GM18511 (cell line): Measurements from ENCODE around the gene PCDHGC5.

ENCODE experiments used
- ATAC-seq: cut with Tn5 transposase; IDR thresholded peaks from one replicate; pipeline ENCODE4 v1.9.1; 2021; ENCODE audit warnings: mild to moderate bottlenecking, moderate library complexity; ENCODE audit not compliant: unreplicated experiment

PCDHGC5 gene

DNA sequence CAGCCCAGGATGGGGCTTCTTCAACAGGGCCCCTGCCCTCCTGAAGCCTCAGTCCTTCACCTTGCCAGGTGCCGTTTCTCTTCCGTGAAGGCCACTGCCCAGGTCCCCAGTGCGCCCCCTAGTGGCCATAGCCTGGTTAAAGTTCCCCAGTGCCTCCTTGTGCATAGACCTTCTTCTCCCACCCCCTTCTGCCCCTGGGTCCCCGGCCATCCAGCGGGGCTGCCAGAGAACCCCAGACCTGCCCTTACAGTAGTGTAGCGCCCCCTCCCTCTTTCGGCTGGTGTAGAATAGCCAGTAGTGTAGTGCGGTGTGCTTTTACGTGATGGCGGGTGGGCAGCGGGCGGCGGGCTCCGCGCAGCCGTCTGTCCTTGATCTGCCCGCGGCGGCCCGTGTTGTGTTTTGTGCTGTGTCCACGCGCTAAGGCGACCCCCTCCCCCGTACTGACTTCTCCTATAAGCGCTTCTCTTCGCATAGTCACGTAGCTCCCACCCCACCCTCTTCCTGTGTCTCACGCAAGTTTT is 23.6 kb downstream of the PCDHGC5 start:
- no peak for ATAC-seq

DNA sequence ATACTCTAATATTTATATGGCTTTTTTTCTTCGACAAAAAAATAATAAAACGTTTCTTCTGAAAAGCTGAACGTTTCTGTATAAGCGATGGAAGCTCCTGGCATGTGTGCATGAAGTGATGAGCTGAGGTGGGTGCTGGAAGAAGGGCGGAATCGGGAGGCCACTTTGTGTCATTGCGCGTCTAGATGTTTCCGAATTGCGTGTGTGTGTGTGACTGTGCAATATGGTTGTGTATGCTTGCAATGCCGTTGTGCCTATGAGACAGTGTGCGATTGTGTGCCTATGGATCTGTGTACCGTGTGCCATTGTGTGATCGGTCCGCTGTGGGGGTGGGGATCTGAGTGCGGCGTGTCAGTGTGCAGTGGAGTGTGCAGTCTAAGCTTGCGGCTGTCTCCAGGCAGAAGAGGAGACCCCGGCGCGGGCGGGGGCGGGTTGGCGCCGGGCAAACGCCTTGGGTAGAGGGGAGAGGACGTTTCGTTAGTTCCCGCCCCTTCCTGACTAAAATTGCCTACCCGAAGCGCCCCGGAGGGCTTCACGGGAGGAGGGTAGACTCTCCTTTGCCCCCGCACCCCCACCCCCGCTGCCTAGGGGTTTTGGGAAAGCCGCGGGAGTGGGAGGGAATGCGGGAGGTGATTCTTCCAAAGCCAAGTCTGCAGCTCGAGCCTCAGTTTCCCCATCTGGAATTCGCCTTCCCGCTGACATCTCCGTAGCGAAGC is 24.2 kb downstream of the PCDHGC5 start:
- ATAC-seq, result peak; percentile 9

DNA sequence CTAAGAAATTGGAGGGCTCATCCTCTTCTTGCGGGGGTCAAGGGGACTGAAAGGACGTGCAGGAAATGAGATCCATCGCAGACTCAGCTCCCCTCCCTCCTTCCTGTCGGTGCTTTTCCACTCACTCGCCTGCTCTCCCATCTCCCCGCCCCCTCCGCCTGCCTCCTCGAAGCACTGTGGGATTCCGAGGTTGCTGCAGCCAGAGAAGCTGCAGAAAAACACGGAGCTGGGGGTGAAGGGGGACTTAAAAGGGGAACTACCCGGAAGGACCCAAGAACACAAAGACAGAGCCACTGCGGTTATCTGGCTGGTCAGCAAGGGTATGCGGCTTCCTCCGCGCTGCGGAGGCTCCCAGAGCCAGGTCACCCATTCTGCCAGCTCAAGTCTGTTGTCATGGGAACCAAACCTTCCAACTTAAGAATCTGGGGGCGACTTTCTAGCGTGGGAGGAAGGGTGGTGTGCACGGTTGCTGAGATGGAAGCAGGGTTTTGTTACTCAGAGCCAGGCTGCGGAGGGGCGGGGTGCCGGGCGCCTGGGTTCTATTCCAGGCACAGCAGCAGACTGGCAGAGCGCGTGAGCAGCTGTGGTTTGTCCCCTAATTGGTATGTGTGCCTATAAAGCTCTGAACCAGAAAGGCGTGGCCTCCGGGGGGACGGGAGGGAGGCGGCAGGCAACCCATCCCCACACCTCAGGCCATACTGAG is 24.9 kb downstream of the PCDHGC5 start:
- peak; percentile 45 for ATAC-seq

DNA sequence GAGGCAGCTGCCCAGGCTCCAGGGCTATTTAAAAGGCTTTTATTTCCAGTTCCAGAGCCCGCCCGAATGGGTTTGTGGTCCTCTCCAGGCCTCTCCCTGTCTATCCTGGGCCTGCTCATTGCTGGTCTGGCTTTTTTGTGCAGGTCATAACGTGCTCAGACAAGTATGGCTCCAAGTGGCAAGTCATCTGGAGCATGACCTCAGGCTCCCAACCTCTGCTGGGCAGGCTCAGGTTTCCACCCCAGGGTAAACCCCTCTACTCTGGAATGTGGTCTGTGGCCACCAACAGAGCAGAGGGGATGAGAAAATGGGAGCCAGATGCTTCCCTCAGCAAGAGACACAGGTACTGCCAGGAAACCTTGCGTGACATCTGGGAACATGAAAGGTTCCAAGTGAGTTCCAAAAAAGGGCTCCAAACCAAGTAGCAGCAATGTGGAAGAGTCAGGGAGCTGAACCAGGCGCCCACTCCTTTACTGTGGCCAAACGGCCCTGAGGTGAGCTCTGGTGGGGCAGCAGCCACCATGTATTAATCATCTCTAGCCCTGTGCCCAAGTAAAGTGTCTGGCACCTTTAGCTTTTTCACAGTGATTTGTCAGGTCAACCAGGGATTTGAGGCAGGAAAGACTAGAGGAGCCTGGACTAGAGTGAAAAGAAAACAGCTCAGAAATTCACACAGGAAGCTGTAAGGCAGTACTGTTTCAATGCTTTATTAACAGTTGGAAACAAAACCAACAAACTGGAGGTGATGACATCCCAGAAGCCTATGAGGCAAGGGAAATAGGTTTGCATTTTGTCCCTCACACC is 25.7 kb downstream of the PCDHGC5 start:
- peak; percentile 26 for ATAC-seq

DNA sequence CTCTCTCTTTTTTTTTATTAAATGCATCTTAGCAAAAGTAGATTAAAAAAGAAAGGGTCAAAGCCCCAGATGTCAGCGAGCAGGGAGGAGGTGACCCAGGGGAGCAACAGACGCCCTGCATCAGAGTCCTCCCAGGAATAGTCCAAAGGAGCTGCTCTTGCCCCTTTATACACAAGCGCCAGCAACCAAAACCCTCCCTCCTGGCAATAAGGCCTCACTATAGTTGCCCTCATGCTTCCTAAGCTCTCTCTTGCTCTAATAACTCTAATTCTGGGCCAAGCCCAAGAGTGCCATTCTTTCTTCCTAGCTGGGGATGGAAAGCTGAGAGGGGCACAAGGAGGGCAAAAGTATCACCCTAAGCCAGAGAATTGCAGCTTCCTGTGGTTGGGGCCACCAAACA is 26.3 kb downstream of the PCDHGC5 start:
- ATAC-seq, result no peak

DNA sequence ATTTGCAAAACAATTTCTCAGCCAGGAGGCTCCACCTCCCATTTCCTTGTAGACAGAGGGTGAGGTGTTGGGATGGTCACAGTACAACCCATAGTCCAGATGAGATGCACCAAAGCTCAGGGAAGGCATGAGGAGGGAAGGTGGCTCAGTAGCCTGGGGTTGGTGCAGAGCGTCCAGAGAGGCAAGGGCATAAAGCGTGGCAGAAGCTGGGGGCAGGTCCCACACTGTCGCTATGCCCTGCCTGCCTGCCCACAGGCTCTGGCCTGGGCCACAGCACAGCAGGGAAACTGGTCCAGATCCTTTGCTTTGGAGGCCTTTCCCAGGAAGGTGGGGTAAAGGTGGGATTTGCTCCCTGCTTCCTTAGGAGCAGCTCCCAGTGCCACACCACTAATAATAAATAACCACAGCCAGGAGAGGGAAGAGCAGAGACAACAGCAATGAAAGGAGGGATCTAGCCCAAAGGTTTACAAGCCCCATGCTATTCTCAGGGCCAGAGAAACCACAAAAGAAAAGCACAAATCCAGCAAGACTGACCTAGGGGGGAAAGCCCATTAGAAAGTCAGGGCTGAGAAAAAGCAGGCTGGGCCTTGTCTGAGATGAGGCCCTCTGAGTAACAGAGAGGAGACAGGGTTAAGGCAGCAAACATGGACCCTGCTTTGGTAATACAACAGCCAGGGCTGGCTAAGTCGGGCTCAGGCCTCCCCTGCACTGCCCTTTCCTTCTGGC is 27.2 kb downstream of the PCDHGC5 start:
- no peak for ATAC-seq

DNA sequence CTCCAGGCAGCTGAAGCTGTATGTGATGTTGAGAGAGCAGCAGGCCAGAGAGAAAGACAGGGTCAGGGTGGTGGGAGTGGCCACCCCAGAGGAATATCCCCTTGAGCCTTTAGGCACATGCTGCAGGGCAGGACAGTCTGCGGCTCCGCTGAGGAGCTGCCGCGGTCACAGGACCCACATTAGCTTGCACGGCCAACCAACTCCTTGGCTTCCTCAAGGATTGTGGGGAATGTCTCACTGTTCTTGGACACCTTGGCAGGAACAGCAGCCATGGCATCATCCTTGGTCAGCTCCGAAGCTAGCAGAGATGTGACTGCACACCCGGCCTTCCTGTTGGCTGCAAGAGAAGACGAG is 27.8 kb downstream of the PCDHGC5 start:
- ATAC-seq, result no peak

DNA sequence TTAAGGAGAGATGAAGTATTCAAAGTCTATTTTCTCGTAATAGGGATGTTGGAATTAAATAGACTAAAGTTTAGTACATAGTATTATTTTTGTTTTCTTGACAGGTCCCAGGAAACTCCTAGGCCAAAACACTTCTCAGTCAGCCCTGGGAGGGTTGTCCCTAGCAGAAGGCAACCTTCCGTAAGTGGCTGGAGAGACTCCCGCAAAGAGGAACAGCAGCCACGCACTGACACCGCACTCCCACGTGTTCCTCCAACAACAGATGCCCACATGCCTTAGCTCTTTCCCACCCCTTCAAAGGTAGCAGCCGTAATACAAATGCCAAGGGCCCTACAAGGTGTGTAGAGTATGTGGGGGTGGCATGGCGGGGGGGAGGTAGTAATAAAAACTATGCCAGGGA is 28.4 kb downstream of the PCDHGC5 start:
- ATAC-seq, result no peak

DNA sequence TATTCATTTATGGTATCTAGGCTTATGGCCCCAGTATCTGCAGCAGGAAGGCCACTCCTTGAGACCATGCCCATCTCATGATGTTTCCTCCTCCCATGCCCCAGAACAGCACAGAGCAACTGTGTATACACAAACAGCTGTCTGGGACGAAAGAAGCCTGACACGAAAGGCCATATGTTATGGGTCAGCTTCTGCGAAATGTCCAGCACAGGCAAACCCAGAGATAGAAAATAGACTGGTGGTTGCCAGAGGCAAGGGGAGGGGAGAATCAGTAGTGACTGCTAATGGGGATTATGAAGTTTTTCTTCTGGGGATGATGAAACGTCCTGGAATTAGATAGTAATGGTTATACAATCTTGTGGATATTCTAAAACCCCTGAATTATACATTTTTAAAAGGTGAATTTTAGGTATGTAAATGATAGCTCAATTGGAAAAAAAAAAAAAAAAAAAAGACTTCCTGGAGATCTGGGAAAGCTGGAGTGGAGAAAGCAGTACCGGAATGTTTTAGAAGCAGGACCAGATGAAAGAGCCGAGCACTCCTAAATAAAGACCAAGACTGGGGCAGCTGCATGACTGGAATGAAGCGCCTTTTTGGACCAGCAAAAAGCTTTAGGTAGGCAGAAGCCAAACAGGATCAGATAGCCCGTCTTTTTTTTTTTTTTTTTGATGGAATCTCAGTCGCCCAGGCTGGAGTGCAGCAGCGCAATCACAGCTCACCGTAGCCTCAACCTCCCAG is 29.2 kb downstream of the PCDHGC5 start:
- no peak for ATAC-seq

DNA sequence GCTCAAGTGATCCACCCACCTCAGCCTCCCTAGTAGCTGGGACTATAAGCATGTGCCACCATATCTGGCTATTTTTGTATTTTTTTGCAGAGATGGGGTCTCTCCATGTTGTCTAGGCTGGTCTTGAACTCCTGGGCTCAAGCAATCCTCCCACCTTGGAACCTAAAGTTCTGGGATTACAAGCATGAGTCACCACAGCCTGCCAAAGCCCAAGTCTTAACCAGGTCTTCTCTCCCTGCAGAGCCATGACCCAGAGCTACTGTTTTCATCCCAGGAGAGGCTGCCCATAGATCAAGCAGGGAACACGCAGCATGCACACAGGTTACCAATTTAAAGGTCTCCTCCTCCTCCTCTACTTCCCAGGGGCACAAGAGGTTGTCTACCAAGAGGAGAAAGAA is 29.7 kb downstream of the PCDHGC5 start:
- ATAC-seq, result no peak

DNA sequence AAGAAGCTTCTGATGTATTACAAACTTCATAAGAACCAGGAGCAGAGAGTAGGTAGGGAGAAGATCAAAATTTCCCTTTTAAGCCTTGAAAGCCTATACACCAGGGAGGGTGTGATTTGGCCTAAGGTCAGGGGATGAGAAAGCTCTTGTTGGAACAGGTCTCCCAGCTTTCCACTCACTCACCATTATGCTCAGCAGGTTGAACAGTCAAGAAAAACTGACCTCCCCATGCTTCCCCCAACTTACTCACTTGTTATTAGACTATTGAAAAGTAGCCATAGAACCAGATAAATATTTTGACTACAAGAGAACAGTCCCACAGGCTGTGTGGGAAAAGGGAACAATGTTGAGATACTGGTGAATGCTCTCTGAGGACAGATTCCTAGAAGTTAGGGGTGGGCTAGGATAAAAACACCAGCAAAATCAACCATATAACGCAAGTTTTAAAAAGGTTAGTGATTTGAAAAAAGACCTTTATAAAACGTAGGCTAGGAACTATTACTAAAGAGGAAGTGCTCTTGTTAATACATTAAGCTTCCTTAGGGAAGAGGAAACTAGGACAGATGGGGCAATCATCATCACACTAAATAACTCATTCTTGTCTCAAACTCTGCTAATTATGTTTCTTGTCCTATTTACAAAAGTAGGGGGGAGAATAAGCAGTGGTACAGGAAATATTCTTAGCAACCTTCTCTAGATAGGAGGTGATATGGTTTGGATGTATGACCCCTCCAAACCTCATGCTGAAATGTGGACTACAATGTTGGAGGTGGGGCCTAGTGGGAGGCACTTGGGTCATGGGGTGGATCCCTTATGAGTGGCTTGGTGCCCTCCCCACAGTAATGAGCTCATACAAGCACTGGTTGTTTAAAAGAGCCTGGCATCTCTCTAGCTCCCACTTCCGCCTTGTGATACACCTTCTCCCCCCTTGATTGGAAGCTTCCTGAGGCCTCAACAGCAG is 31.0 kb downstream of the PCDHGC5 start:
- ATAC-seq, result no peak

DNA sequence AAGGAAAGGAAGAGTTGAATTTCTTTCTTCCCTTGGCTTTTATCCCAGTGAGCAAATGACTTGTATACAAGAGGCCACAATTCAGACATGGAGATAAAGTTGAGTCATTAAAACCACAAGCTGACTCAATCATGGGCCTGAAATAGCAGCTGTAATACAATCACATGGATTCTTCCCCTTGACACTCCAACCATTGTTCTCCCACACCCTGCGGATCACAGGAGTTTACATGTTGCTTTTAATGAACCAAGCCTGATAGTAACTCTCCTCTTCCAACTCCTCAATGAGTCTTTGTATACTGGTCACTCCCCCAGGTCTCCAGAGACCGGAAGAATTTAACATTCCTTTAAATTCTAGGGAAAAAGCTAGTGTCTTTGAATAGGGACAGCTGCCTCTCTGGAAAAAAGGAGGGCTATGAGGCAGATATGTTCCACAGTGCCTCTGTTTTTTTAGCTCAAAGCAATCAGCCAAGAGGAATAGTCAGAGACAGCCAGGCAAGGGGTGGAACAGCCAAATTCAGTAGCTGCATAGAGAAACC is 32.4 kb downstream of the PCDHGC5 start:
- no peak for ATAC-seq

DNA sequence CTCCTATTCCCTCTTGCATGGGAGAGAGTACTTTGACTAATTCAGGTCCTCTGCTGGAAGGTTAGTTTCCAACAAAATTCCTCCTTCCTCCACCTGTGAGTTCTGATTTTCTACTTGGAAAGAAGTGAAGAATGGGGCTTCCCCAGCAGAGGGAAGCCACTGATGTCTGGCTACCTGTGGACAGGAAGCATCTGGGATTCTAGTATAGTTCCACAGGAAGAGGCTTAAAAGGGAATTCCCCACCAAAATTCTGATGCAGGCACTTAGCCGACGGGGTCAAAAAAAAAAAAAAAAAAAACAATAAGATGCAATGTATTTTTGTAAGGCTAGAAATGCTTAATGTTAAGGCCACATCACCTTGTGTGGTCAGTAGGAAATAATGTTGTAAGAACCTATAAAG is 33.4 kb downstream of the PCDHGC5 start:
- ATAC-seq, result no peak

DNA sequence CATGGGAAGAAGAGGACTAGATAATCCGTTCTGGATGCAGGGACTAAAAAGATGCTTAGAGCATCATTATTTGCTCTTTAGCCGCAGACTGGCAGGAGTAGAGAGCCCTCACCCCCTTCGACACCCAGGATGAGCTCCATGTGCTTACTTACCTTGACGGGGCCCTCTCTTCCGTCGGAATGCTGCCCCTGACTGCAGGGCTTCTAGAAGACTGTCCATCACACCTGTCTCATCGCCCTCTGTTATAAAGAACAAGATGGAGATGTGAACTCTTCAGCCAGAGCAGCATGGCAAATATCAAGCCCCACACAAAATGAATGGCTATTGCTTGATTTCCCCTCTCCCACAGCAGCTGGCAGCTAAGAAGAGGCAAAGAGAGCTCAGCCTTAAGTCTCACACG is 35.1 kb downstream of the PCDHGC5 start:
- ATAC-seq, result no peak

DNA sequence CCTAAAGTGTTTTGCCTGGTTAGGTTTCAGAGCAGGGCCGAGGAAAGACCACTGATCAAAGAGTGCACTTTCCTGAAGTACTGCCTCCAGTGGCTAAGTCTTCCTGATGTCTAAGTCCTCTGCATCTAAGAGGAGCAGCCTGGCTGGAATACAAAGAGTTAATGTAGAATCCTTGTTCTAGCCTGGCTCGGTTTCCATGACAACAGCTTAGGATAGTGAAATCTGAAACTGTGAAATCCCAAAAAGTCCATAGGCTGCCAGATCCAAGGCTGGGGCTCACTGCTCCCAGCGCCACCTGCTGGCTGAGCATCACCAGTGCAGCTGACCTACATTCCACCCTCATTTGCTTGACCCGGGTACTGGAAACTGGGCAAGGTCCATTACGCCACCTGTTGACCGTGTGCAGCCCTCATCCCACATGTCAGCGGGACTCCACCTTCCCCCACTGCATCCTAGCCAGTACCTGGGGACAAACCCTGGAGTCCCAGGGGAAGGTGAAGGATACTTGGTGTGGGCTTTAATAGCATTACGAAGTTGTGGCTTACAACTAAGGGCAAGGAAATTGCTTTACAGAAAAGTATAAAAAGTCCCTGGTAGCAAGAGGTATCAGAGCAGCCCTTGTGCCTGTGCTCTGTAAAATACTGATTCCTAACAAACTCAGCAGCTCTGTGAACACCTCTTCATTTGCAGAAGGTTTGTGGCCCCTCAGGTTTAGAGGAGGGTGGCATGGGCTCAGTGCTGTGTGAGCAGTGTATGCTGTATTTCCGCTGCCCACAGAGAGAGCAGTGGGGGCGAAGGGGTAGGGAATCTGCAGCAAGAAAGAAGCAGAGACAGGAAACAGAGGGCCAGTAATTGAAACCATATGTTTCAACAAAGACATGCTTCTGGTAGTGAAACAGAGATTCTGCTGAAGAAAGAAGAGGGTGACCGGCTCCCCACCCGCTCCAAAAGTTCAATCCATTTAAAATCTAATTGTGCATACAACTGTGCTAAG is 36.0 kb downstream of the PCDHGC5 start:
- peak; percentile 84 for ATAC-seq

DNA sequence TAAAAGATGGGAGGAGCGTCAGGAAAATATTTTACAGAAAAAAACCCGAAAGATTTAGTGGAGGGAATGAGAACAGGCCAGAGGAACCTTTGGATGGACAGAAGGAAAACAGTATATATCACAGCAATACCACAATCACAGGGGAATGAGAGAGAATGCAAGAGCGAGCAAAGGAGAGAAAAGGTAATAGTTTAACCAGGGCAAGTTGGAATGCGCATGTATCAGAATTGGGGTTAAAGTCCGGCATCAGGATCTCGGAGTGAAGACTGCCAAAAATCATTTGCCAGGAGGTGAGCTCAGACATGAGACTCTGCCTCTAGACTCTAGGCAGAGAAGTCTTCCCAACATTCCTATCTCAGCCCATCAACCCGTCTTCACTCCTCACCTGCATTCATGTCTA is 36.8 kb downstream of the PCDHGC5 start:
- no peak for ATAC-seq

DNA sequence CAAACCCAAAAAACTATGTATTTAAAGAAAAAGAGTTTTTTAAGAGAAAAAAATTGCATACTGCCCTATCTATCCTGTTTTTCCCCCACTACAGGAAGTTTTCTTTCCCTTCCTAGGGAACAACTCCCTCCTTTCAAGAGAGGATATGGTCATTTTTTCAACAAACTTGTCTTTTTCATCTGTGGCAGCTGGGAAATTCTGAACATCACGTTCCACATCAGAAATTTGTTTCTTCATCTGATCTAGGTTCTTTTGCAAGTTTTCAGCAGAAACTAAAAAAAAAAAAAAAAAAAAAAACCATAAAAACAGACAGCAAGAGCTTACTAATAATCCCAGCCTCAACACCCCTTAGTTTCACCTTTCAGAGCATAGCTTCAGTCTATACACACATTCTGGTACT is 38.5 kb downstream of the PCDHGC5 start:
- ATAC-seq, result no peak
